ENCODE data around the gene SLCO4C1.

GRCh38 chr5:102241809-102242421 lies 54.2 kb downstream of the SLCO4C1 start:
- TF ChIP-seq POLR2A (IDR thresholded peaks at IDR 0.05) (no peak), CTCF (IDR thresholded peaks at IDR 0.05) (no peak)
